ENCODE results near the gene PRRC2C. TPM values are rescaled to one million over a fixed set of nuclear protein-coding genes. Genes with fewer than 3 reads are reported as not detected.
"Not testable (repeated sequence)": the region's sequence is repeated elsewhere in the genome, so short reads cannot be mapped to it uniquely, and the experiment has no call there.

The PRRC2C gene
- 34.5 and 48.3 TPM in 2 replicates for total RNA-seq (2014; rRNA removed; shearing (Covaris generic))

DNA sequence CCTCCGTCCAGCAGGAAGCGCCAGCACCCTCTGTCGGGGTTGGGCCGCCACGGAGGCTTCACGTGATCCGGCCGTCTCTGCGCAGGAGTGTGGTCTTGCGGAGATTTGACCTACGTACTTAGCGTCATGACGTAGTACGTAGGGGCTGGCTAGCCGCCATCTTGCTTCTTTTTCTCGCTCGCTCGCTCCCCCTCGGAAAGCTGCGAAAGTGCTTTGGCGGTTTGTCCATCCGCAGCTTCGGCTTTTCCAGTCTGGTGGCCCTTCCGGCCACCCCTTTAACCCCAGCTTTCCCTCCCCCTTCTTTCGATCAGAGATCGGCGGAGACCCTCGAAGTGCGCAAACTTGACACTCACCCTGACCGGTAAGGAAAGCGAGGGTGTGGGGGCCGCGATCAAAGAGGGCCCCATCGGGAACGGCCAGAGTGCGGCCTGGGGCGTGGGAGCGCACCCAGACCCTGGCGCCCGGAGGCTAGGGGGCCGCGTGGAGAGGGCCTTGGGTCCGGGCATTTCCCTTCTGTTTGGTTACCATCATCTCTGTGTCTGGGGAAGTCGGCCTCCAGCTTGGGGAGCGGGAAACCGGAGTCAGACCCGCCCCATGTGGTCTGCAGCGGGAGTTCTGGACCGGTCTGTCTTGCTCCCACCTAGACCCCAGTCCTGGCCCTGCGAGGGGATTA is at the start of gene PRRC2C:
TSS of gene PRRC2C (plus strand) at position 156 of the 673 bp plus-strand sequence. CDS start 26,559 bp downstream, outside the sequence.
- peak; percentile 98 for DNase-seq (ENCODE audit: low read depth)

DNA sequence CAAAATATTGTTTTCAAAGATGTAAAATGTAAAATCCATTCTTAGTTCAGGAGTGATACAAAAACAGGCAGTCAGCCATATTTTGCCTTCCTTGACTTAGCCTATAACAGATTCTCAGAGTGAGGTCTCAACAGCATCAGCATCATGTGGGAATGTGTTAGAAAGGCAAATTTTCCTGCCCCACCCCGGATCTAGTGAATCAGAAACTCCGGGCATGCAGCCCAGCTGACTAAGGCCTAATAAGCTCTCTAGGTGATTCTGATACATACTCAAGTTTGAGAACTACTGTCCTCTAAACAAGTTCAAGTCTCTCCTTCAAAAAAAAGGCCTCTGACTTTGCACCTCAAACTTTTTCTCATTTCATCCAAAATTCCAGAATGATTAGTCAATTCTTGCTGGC is 46.9 kb upstream of the PRRC2C start:
- peak; percentile 94 for DNase-seq (ENCODE audit: low read depth)

DNA sequence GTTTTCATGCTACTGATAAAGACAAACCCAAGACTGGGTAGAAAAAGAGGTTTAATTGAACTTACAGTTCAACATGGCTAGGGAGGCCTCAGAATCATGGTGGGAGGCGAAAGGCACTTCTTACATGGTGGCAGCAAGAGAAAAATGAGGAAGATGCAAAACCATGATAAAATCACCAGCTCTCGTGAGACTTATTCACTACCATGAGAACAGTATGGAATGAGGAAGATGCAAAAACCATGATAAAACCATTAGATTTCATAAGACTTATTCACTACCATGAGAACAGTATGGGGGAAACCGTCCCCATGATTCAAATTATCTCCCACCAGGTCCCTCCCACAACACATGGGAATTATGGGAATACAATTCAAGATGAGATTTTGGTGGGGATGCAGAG is 45.1 kb upstream of the PRRC2C start:
- DNase-seq (ENCODE audit: low read depth): not testable (repeated sequence)

- DNase-seq (ENCODE audit: low read depth): peak; percentile 42
These were observed 43.9 kb upstream of the PRRC2C start for GRCh38 chr1:171441278-171441895.

GRCh38 chr1:171446386-171446785 is 38.9 kb upstream of the PRRC2C start:
- no peak for DNase-seq (ENCODE audit: low read depth)

GRCh38 chr1:171455967-171456366 is 29.4 kb upstream of the PRRC2C start:
- DNase-seq (ENCODE audit: low read depth): no peak

DNA sequence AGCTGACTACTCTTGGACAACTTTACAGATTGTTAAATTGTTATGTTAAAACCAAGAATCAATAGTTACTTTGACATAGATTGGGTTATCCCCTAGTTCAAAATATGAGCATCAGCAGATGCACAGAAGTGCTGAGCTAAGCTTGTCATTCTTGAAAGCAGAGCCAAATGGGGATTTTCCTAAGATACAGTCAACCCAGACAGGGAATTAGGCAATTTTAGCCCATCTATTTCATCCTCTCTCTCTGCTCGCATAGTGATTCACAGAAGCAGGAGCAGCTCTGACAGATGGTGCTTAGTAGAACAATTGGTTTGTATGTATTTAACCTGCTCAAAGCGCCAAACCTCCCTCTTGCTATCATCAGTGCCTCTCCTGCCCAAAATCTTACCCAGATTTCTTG is 27.9 kb upstream of the PRRC2C start:
- DNase-seq (ENCODE audit: low read depth): no peak

DNA sequence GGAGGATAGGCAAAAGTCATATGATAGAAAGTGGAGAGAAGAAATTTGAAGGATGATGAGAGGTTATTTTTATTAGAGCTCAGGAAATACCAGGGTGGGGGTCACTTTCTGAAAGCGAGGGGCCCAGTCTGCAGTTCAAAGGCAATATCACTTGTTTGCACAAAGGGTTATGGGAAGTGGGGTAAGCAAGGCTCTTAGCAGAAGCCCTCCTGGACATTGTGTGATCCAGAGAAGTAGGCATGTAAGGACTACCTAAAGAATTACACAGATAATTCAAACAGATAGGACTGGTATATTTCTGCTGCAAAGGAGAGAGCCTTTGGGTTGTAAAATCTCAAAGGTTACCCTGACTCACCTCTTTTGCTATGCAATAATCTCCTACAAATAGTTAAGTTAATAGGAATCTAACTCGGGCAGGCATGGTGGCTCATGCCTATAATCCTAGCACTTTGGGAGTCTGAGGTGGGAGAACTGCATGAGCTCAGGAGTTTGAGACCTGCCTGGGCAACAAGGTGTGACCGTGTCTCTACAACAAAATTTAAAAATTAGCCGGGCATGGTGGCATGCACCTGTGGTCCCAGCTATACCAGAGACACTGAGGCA is 25.2 kb upstream of the PRRC2C start:
- DNase-seq (ENCODE audit: low read depth): no peak

DNA sequence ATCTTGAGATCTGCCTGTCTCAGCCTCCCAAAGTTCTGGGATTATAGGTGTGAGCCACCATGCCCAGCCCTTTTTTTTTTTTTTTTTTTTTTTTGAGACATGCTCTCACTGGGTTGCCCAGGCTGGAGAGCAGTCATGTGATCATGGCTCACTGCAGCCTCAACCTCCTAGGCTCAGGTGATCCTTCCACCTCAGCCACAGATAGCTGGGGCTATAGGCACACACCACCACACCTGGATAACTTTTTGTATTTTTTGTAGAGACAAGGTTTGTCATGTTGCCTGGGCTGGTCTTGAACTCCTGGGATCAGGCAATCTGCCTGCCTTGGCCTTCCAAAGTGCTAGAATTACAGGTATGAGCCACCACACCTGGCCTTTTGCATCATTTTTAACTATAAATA is 17.7 kb upstream of the PRRC2C start:
- no peak for DNase-seq (ENCODE audit: low read depth)

DNA sequence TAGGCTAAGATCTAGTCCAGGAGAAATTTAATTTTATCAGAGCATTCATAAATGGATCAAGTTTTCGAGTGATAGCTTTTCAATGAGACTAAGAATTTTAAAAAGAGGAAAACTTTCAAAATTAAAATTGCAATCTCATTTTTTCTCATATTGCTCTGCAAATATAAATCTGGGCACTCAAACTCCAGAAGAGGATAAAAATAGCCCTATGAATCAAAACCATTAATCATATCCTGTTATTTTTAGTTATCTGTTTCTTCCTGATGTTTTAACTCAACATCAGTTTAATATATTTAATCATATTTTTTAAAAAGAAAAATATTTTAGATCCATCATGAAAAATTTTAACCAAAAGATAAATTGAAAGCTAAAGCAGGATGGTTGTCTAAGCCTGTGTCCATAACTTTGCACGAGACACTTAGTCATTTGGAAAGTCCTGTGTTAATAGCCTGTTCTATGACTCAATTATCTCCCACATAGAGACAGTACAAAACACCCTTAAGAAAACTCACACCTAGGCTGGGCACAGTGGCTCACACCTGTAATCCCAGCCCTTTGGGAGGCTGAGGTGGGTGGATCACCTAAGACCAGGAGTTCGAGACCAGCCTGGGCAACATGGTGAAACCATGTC is 17.1 kb upstream of the PRRC2C start:
- peak; percentile 47 for DNase-seq (ENCODE audit: low read depth)

- no peak for DNase-seq (ENCODE audit: low read depth)
These were observed 14.6 kb upstream of the PRRC2C start for GRCh38 chr1:171470726-171471125.

GRCh38 chr1:171472183-171472647 is 13.1 kb upstream of the PRRC2C start:
- no peak for DNase-seq (ENCODE audit: low read depth)

DNA sequence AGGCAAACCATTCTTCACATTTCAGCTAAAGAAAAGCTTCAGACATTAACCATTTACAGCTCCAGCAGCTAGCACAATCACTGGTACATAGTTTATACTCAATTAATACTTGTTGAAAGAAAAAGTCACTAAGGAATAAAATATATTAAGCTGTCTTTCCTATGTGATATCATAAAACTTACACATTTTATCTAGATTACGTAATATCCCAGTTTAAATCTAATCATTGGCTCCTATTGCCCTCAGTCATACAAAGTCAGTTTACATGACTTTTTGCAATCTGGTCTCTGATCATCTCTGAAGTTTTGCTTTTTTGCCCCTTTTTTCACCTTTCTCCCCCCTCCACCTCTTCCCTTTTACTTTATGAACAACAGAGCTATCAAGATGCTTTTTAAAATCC is 8.5 kb upstream of the PRRC2C start:
- no peak for DNase-seq (ENCODE audit: low read depth)

DNA sequence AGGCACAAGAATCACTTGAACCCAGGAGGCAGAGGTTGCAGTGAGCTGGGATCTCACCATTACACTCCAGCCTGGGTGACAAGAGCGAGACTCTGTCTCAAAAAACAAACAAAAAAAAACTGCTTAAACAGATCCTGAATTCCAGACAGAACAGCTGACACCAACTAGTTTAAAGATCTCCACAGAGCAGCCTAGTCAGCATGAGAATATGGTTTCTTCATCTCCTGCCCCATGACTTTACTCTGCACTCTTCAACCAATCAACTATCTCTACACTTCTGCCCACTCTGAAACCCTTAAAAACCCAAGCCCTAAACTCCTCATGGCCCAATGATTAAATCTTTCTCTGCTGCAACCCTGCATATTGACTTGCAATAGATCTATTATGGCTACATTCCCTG is 7.5 kb upstream of the PRRC2C start:
- no peak for DNase-seq (ENCODE audit: low read depth)

DNA sequence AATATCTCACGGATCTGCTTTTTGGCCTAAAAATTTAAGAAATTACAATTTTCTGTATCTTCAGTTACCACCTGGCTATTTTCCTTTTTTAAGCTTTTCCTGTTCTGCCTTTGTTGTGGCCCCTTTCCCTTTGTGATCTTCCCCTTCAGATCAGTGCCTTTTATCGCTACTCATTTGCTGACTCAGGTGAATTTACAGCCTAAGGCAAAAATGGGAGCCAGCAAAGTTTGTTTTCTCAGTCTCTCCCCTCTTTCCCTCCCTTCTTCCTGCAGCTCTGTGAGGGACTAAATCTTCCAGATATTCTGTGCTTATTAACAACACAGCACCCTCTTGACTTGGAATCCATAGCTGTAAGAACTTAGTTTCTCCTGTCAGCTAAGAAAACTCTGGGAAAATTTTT is 5.3 kb upstream of the PRRC2C start:
- no peak for DNase-seq (ENCODE audit: low read depth)

- DNase-seq (ENCODE audit: low read depth): no peak
These were observed 463 bp upstream of the PRRC2C start for GRCh38 chr1:171484760-171485374.

DNA sequence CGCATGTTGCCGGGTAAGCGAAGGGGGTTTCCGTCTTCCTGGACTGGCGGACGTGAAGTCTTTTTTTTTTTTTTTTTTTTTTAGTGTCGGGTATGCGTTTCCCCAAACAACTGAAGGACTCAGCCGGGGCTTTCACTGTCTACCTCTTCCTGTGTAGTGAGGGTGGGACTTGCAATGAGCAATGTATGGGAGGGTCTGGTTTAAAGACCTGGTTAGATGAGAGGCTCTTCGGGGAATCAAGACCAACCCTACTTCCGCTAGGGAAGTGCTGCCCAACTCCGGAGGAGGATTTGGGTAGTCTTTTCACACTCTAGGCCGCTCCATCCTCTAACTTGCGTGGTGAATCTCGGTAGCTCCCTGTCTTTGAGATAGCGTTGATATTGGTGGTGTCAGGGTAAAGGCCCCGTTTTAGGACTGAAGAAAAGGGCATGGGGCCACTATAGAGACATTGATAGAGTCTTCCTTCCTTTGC is 754 bp downstream of the PRRC2C start:
- DNase-seq (ENCODE audit: low read depth): peak; percentile 68

GRCh38 chr1:171487038-171487437 is 1.7 kb downstream of the PRRC2C start:
- no peak for DNase-seq (ENCODE audit: low read depth)

DNA sequence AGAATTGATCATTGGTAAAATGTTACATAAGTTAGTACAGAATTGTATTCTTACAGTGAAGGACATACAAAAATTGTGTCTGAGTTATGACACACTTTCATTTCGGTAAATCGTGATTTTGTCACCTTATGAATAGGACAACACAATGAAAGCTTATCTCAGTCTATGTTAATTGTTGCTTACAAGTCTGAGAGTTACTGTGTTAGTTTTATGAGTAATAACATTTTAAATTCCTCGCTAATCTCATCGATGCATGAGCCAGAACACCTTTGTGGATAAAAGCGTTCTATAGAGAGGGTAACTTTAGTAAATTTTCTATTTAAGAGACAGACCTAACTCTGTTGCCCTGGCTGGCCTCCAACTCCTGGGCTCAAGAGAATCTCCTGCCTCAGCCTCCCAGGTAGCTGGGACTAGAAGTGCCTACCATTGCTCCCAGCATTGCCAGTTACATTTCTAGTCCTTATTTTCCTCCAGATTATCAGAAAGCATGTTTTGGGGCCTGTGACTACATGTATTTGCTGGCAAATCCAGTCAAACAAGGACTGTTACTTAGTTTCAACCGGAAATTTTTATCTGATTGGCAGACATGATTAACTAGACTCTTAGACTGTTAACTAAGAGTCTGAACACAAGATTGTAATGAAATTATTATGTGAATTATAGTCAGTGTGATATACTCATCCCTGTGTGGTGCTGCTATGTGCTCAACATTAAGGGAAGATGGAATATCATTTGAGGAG is 3.0 kb downstream of the PRRC2C start:
- DNase-seq (ENCODE audit: low read depth): no peak

DNA sequence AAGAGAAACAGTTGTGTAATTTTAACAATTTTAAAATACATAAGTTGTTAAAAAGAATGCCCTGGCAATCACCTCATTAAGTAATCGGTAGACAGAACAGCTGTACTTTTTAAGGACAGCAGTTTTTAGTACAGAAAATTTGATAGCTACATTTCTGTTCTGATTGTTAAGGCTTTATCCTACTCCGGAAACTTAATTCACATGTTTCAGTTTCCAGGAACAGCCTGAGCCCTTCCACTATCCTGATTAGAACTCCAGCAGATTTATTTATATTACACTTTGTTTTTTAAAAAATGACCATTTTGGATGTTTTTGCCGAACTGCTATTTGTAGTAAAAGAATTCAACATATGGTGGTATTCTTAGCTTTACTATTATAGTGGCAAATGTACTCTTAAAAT is 8.7 kb downstream of the PRRC2C start:
- no peak for DNase-seq (ENCODE audit: low read depth)

DNA sequence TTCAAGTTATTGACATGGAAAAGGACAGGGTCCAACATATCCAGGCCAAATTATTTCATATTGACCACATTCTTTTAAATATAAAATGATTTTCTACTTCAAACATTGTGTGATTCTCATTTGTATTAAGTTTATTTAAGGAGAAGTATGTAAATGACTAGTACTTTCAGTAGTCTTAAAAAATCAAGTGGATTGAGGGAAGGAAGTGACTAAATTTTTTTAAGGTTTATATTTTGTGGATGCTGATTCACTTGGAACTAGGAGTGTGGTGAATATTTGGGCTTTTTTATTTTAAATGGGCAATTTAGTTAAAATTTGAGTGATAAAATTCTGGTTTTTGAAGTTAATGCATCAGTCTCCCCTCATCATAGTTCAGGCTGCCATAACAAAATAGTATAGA is 10.1 kb downstream of the PRRC2C start:
- no peak for DNase-seq (ENCODE audit: low read depth)

Measured in Daoy (cell line).